SIG-M5 (cell line): ENCODE results near the gene GOLGA5.
"Not testable (repeated sequence)": the region's sequence is repeated elsewhere in the genome, so short reads cannot be mapped to it uniquely, and the experiment has no call there.

ENCODE experiments used
- DNase-seq: peaks from one replicate; lab custom pipeline; 2025; lab: John Stamatoyannopoulos, UW

Gene GOLGA5

DNA sequence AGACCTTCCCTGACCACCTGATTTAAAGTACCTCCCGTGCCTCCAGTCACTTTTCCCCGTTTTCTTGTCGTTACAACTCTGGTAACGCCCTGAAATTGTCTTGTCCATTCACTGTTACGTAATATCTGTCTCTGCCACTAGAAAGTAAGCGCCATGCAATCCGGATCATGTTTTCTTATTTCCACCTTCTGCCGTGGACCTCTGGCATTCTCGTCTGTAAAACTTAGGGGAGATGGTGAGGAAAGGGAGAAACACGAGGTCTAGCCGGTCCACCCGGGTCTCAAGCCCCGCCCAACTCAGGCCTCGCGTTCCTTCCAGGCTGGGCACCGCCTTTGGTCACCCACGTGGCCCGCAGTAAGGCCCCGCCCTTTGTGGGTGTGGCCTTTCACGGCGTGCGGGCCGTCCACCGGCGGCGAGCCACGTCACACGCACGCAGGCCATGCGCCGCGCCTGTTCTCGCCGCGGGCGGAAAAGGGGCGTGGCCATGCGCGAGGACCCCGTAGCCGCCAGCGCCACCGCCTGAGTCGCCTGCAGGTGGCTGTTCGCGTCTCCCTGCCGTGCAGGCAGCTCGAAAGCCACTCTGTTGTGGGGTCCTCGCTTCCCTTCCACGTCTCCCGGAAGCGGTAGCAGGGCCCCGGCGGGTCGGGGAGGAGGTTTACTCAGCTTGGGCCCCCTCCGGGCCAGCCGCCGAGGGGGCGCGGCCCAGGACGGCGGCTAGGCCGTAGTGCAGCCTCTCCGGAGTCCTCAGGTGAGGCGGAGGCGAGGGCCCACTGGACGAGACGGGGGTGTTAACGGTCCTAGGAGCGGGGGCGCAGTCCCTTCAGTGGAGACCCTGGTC lies at the start of gene GOLGA5:
Gene GOLGA5, plus strand, starts transcription at position 597 of the 838 bp plus-strand sequence. CDS start 3,133 bp downstream, outside the sequence.
- peak; percentile 53 for DNase-seq

GRCh38 chr14:92747701-92748258 lies 46.3 kb upstream of the GOLGA5 start:
- DNase-seq: no peak

- no peak for DNase-seq
These were observed 45.7 kb upstream of the GOLGA5 start, which contains the start of gene LGMN for GRCh38 chr14:92748259-92749016. LGMN (minus strand) TSS chr14:92748627; CDS start chr14:92732786, 15,841 bp downstream.

DNA sequence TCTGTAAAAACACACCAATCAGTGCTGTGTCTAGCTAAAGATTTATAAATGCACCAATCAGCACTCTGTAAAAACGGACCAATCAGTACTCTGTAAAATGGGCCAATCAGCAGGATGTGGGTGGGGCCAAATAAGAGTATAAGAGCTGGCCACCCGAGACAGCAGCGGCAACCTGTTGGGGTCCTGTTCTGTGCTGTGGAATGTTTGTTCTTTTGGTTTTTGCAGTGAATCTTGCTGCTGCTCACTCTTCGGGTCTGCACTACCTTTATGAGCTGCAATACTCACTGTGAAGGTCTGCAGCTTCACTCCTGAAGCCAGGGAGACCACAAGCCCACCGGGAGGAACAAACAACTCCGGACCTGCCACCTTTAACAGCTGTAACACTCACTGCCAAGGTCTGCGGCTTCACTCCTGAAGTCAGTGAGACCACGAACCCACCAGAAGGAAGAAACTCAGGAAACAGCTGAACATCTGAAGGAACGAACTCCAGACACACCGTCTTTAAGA lies 43.8 kb upstream of the GOLGA5 start:
- not testable (repeated sequence) for DNase-seq

GRCh38 chr14:92750994-92751400 lies 43.1 kb upstream of the GOLGA5 start:
- no peak for DNase-seq

DNA sequence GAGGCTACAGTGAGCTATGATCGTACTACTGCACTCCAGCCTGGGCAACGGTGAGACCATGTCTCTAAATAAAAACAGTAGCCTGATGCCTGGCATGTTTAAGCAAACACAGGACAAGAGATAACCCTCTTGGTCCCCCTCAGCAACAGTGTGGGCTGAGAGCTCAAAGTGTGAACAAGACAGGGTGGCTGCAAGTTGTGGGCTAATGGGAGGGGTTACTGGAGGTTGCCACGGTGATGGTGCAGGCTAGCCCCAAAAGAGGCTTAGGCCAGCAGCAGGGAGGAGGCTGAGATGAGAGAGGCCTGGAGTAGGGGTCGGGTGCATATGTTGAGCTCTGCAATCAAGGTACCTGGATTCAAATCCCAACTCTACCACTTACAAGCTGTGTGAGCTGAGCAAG lies 42.3 kb upstream of the GOLGA5 start:
- DNase-seq: no peak

DNA sequence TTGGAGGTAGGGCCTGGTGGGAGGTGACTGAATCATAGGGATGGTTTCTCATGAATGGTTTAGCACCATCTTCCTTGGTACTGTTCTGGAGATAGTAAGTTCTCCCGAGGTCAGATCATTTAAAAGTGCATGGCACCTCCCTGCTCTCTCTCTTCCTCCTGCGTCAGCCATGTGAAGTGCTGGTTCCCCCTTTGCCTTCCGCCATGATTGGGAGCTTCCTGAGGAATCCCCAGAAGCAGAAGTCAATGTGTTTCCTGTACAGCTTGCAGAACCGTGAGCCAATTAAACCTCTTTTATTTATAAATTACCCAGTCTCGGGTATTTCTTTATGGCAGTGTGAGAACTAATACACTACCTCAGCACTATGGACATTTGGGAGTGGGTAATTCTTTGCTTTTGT lies 40.9 kb upstream of the GOLGA5 start:
- no peak for DNase-seq

DNA sequence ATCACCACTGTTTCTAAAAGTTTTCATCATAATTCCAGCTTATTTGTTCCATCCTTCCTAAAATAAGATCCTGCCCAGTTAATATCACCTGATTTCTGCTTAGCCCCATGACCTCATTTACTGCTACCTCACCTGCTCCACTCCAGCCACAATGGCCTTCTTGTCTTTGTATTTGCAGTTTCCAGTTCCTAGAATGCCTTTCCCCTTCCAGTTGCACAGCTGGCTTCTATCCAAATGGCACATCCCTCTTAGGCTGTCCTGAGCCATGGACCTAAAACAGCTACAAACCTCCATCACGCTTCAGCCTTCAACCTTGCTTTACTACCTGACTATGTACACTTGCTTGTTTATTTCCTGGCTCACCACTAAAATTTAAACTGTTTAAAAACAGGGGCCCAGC lies 39.1 kb upstream of the GOLGA5 start:
- no peak for DNase-seq

- no peak for DNase-seq
These were observed 38.6 kb upstream of the GOLGA5 start for GRCh38 chr14:92755495-92755894.

GRCh38 chr14:92756446-92756845 lies 37.7 kb upstream of the GOLGA5 start:
- no peak for DNase-seq

DNA sequence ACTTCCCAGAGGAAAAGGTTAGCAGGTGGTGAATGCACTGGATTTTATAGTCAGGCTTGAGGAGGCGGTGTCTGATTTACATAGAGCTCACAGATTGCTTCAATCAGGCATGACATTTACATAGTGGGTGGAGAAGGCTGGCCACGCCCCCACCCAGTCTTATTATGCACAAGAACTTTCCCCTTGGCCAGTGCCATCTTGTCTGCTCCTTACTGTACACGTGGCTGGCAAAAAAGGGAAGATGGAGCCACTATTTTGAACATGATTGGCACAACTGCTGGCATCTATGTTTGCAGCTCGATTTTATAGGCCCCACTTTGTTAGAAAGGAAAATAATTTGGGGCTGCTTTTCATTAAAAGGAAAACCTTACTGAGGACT lies 34.8 kb upstream of the GOLGA5 start:
- no peak for DNase-seq

DNA sequence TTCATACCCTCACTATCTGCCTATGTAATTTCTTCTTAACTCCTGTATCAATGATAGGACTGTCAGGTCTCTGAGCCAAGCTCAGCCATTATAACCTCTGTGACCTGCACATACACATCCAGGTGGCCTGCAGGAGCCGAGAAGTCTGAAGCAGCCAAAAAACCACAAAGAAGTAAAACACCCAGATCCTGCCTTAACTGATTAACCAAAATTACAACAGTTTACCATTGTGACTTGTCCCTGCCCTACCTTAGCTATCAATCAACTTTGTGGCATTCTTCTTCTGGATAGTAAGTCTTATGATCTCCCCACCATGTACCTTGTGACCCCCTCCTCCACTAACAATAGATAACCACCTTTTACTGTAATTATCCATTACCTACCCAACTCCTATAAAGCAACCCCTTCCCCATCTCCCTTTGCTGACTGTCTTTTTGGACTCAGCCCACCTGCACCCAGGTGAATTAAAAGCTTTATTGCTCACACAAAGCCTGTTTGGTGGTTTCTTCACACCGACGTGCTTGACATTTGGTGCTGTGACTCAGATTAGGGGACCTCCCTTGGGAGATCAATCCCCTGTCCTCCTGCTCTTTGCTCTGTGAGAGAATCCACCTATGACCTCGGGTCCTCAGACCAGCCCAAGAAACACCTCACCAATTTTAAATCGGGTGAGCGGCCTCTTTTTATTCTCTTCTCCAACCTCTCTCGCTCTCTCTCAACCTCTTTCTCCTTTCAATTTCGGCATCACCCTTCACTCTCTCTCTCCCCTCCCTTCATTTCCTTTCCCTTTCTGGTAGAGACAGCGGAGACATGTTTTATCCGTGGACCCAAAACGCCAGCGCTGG lies 34.2 kb upstream of the GOLGA5 start:
- no peak for DNase-seq

- no peak for DNase-seq
These were observed 33.6 kb upstream of the GOLGA5 start for GRCh38 chr14:92760524-92760805.

DNA sequence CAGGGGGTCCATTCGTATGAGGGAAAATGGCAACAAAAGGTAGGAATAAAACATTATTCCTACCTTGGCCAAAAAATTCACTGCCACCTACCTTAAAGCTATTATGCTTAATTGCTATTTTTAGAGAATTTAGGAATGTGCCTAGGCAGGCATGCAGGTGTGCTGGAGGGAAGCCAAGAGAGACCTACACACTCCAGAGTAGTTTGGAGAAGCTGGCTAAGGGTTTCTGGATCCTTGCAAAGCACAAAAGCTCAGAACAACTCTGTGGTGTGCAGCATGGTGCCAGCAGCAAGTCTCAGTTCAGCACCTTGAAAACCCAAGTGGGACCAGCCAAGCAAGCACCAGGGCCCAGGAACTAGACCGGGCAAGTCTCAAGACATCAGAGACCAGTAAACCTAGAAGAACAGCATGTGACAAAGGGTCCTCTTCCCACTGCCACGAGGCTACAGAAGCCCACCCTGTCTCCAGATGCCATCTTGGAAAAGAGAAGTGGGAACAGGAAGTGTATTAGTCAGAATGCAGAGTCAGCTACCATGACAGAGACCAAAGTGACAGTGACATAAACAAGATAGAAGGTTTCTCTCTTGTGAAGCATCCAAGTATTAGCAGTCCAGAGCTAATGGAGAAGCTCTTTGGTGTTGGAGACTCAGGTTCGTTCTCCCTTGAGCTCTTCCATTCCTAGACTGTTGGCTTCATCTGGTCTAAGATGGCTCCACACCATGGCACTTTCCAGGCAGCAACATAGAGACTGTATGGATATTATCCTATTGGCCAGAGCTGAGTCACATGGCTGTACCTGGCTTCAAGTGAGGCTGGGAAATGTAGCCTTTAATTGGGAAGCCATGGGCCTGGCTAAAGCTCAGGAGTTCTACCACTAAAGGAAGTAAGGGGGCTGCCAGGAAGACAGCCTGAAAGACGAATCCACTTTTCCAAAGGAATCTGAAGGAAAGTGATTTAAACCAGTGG lies 30.2 kb upstream of the GOLGA5 start:
- not testable (repeated sequence) for DNase-seq

- not testable (repeated sequence) for DNase-seq
These were observed 25.9 kb upstream of the GOLGA5 start for GRCh38 chr14:92768236-92768635.

DNA sequence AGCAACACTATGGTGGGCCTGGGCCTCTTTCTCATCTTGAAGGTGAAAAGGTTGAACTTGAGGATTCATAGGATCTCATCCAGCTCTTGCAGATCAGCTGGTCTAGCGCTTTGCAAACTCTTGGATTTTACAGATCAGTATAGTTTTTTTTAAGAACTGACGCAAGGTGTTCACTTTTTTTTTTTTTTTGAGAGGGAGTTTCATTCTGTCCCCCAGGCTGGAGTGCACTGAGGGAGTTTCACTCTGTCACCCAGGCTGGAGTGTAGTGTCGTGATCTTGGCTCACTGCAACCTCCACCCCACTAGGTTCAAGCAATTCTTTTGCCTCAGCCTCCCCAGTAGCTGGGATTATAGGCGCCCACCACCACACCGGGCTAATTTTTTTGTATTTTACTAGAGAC lies 25.3 kb upstream of the GOLGA5 start:
- DNase-seq: no peak

- no peak for DNase-seq
These were observed 23.6 kb upstream of the GOLGA5 start for GRCh38 chr14:92770484-92770883.

- no peak for DNase-seq
These were observed 19.5 kb upstream of the GOLGA5 start for GRCh38 chr14:92774572-92774971.

GRCh38 chr14:92775292-92775691 lies 18.8 kb upstream of the GOLGA5 start:
- DNase-seq: not testable (repeated sequence)

- DNase-seq: not testable (repeated sequence)
These were observed 15.1 kb upstream of the GOLGA5 start for GRCh38 chr14:92778868-92779565.
